IMR-90 (cell line): ENCODE data around the gene QSOX2. TPM values are rescaled to one million over a fixed set of nuclear protein-coding genes. Genes with fewer than 3 reads are reported as not detected.
"Not testable (repeated sequence)": the region's sequence is repeated elsewhere in the genome, so short reads cannot be mapped to it uniquely, and the experiment has no call there.

ENCODE experiments used
- ATAC-seq: fragments of 200-7000 bp; cut with Tn5 transposase; 2 replicates; pipeline ENCODE4 v1.9.1; 2020; ENCODE audit warnings: low read depth, mild to moderate bottlenecking, moderate library complexity
- BruUV-seq: library from RNA; stranded (reverse); fragments of 400-500 nt; replicated peaks from 2 replicates; lab custom pipeline; 2021; lab: Mats Ljungman, UMichigan
- CTCF ChIA-PET: fragments of 300-600 bp; formaldehyde crosslinking; extraction: SDS; loops from one replicate; lab custom pipeline; 2021; ENCODE audit warnings: antibody characterized with exemption; lab: Yijun Ruan, JAX
- POLR2A ChIA-PET: fragments of 300-600 bp; sonication (Branson Sonifier 250); formaldehyde crosslinking; loops from one replicate; lab custom pipeline; 2022; ENCODE audit warnings: antibody characterized with exemption; ENCODE audit not compliant: unreplicated experiment; lab: Charles Lee
- DNase-seq: peaks from one replicate; pipeline ENCODE4 v3.0.0; 2013
- H2AFZ ChIP-seq: replicated peaks from 2 replicates; pipeline ENCODE3; 2013; ENCODE audit warnings: low read length, mild to moderate bottlenecking; ENCODE audit not compliant: poor library complexity
- H2AK5ac ChIP-seq: 2 replicates; pipeline ENCODE4 v1.6.1; 2013; ENCODE audit warnings: low read depth, low read length, inconsistent platforms
- H2AK9ac ChIP-seq: replicated peaks from 2 replicates; pipeline ENCODE3; 2013; ENCODE audit warnings: mild to moderate bottlenecking, low read depth, low read length, moderate library complexity; ENCODE audit not compliant: poor library complexity
- H2BK120ac ChIP-seq: 2 replicates; pipeline ENCODE4 v1.6.1; 2013; ENCODE audit warnings: low read depth, low read length, inconsistent platforms
- H2BK15ac ChIP-seq: 3 replicates; pipeline ENCODE4 v1.6.1; 2013; ENCODE audit warnings: low read depth, low read length, inconsistent platforms
- H2BK20ac ChIP-seq: 2 replicates; pipeline ENCODE4 v1.6.1; 2013; ENCODE audit warnings: low read depth, mild to moderate bottlenecking, inconsistent platforms, low read length, moderate library complexity
- H2BK5ac ChIP-seq: 2 replicates; pipeline ENCODE4 v1.6.1; 2013; ENCODE audit warnings: mild to moderate bottlenecking, low read depth, low read length, inconsistent platforms; ENCODE audit not compliant: poor library complexity, severe bottlenecking
- H3K14ac ChIP-seq: replicated peaks from 2 replicates; pipeline ENCODE4 v1.6.1; 2013; ENCODE audit warnings: low read depth, low read length, inconsistent platforms
- H3K18ac ChIP-seq: 2 replicates; pipeline ENCODE4 v1.6.1; 2013; ENCODE audit warnings: low read depth, low read length, control low read depth
- H3K23ac ChIP-seq: 2 replicates; pipeline ENCODE4 v1.6.1; 2013; ENCODE audit warnings: low read depth, low read length, inconsistent platforms
- H3K27ac ChIP-seq: 2 replicates; pipeline ENCODE4 v1.5.1; 2013; ENCODE audit warnings: mild to moderate bottlenecking, control low read depth, low read length; ENCODE audit not compliant: insufficient read depth
- H3K27me3 ChIP-seq: 2 replicates; pipeline ENCODE4 v1.6.1; 2013; ENCODE audit warnings: low read length; ENCODE audit not compliant: control insufficient read depth, insufficient read depth
- H3K36me3 ChIP-seq: 2 replicates; pipeline ENCODE4 v1.6.1; 2013; ENCODE audit warnings: low read length, mixed read lengths; ENCODE audit not compliant: control insufficient read depth, insufficient read depth
- H3K4ac ChIP-seq: 2 replicates; pipeline ENCODE4 v1.6.1; 2013; ENCODE audit warnings: low read depth, low read length, inconsistent platforms
- H3K4me1 ChIP-seq: 2 replicates; pipeline ENCODE4 v1.6.1; 2013; ENCODE audit warnings: low read length, mixed read lengths; ENCODE audit not compliant: control insufficient read depth, insufficient read depth
- H3K4me2 ChIP-seq: 2 replicates; pipeline ENCODE4 v1.6.1; 2013; ENCODE audit warnings: low read depth, mild to moderate bottlenecking, control low read depth, low read length, moderate library complexity
- H3K4me3 ChIP-seq: 2 replicates; pipeline ENCODE4 v1.5.1; 2013; ENCODE audit warnings: low read depth, mild to moderate bottlenecking, control low read depth, low read length, moderate library complexity; ENCODE audit not compliant: insufficient read depth
- H3K56ac ChIP-seq: 2 replicates; pipeline ENCODE4 v1.6.1; 2013; ENCODE audit warnings: low read length, inconsistent platforms; ENCODE audit not compliant: insufficient read depth; ENCODE audit errors: extremely low read depth
- H3K79me1 ChIP-seq, 2 experiments: 2 replicates each; pipeline ENCODE4 v1.6.1; 2013; ENCODE audit warnings: low read length in 2 of 2, inconsistent platforms in 1 of 2, low read depth in 1 of 2
- H3K9ac ChIP-seq: 2 replicates; pipeline ENCODE4 v1.6.1; 2013; ENCODE audit warnings: low read depth, low read length, control low read depth
- H3K9me1 ChIP-seq: 2 replicates; pipeline ENCODE4 v1.6.1; 2013; ENCODE audit warnings: low read length, inconsistent platforms; ENCODE audit not compliant: insufficient read depth
- H3K9me3 ChIP-seq: 2 replicates; pipeline ENCODE4 v1.6.1; 2013; ENCODE audit warnings: low read length; ENCODE audit not compliant: control insufficient read depth, insufficient read depth
- H4K20me1 ChIP-seq: 2 replicates; pipeline ENCODE4 v1.6.1; 2013; ENCODE audit warnings: low read length, inconsistent platforms; ENCODE audit not compliant: insufficient read depth
- H4K5ac ChIP-seq: 2 replicates; pipeline ENCODE4 v1.6.1; 2013; ENCODE audit warnings: mild to moderate bottlenecking, low read depth, low read length, control low read depth
- H4K8ac ChIP-seq, 2 experiments: 2 replicates each; pipeline ENCODE4 v1.6.1; 2013; ENCODE audit warnings: low read depth in 2 of 2, low read length in 2 of 2, control low read depth in 1 of 2, inconsistent platforms in 1 of 2
- H4K91ac ChIP-seq: 2 replicates; pipeline ENCODE4 v1.6.1; 2013; ENCODE audit warnings: low read depth, low read length, inconsistent platforms; ENCODE audit not compliant: insufficient read depth
- ELK1 ChIP-seq: fragments of 150-350 bp; IDR thresholded peaks from 2 replicates; pipeline ENCODE4 v1.6.1; 2016; ENCODE audit warnings: low read depth, mild to moderate bottlenecking, low read length, moderate library complexity, borderline replicate concordance
- WGBS, 2 experiments: methylation state at CpG; one replicate each; pipeline versions ENCODE4 v1.1.5 to v1.1.7; 2013; ENCODE audit warnings: missing lambda C conversion rate in 2 of 2; ENCODE audit not compliant: insufficient read length in 1 of 2; ENCODE audit errors: extremely low coverage in 2 of 2; 5-methylcytosine and 5-hydroxymethylcytosine counted together
- dilution Hi-C: fragments of 300-500 bp; cut with HindIII; formaldehyde crosslinking; loops from one replicate; pipeline ENCODE4 v1.14.3; 2018; ENCODE audit warnings: low sequenced_read_pairs; ENCODE audit not compliant: unreplicated experiment
- in situ Hi-C: fragments of 300-500 bp; cut with MboI; formaldehyde crosslinking; loops from 3 replicates; pipeline ENCODE4 v1.14.3; 2019; ENCODE audit warnings: low sequenced_read_pairs, inconsistent platforms, mixed read lengths
- intact Hi-C: fragments of 100-400 bp; cut with micrococcal nuclease; formaldehyde crosslinking; loops from 2 replicates; pipeline ENCODE4 v1.10.0; 2022
- polyA plus RNA-seq, 3 experiments: library from polyadenylated mRNA; depleted of rRNA; stranded (reverse); fragments of >200 nt; gene quantifications; 2 replicates each; pipeline ENCODE4 v1.2.3, GENCODE V29; 2012; ENCODE audit warnings: low replicate concordance in 1 of 3
- total RNA-seq: library from RNA; depleted of rRNA; stranded (reverse); fragments of >200 nt; gene quantifications from 2 replicates; pipeline ENCODE4 v1.2.3, GENCODE V29; 2012

QSOX2 gene
- total and polyA plus RNA-seq, 2 of the 4 experiments (the other 2 are of a cell fraction): 5.9 to 12.9 TPM

DNA sequence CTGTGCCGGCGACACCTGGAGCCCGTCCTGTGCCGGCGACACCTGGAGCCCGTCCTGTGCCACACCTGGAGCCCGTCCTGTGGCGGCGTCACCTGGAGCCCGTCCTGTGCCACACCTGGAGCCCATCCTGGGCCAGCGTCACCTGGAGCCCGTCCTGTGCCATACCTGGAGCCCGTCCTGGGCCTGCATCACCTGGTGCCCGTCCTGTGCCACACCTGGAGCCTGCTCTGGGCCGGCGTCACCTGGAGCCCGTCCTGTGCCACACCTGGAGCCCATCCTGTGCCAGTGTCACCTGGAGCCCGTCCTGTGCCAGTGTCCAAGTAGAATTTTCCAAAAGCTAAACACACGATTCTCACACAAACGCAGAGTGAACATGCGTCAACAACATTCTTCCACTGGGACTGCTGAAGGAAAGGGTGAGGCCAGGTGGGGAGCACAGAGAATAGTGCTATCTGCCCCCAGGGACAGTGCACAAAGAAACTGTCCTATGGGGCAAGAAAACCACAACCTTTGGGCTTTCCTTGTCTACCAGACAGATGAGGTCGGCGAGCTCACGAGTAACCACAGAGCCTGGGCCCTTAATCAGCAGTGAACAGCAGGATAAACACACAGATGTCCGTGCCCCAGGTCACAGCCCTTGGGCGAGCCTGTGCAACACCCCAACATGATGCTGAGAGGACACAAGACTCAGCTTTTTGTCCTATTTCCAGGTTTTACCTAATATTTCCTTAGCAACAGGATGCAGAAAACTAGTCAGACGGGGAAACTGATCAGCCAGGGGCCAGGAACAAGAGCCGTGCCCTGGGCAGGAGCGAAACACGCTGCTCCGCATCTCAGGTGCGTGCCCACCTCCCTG, 7.9 kb downstream of the QSOX2 start (continued):
- TF ChIP-seq ELK1: no peak

- BruUV-seq, CTCF ChIA-PET: not testable (repeated sequence)
Observed at GRCh38 chr9:136236471-136237410, 8.9 kb downstream of the QSOX2 start.

More at GRCh38 chr9:136236471-136237410, 8.9 kb downstream of the QSOX2 start:
- H3K14ac ChIP-seq, H3K4me1 ChIP-seq, H2AFZ ChIP-seq, POLR2A ChIA-PET, H3K4me3 ChIP-seq, H4K91ac ChIP-seq, intact Hi-C loops, H3K23ac ChIP-seq, in situ Hi-C loops, H2BK5ac ChIP-seq, H3K18ac ChIP-seq, H3K9ac ChIP-seq, H3K27ac ChIP-seq, ATAC-seq, DNase-seq, H3K9me3 ChIP-seq, H4K8ac ChIP-seq, H3K27me3 ChIP-seq, H4K5ac ChIP-seq, H2AK5ac ChIP-seq, H2BK120ac ChIP-seq, H2BK15ac ChIP-seq, H3K4ac ChIP-seq, H3K56ac ChIP-seq, H3K36me3 ChIP-seq, H2BK20ac ChIP-seq, dilution Hi-C loops, H3K4me2 ChIP-seq: not testable (repeated sequence)
- WGBS, 2 experiments: 95% methylated on average over 30 of the region's 43 CpGs; no CpG with 5 or more reads in 1 of the 2 experiments
- Histone ChIP-seq H3K9me1 (peaks cover 10% of the 10 kb centered on the region), H2AK9ac (peak overlapping the region; percentile 88), H4K20me1 (peaks cover 41% of the 10 kb centered on the region), H3K79me1 (peaks cover 9 to 43% of the 10 kb centered on the region in 2 experiments; a peak in 3 of 4 replicates)
